GM18508 (cell line): ENCODE data around the gene TRIM39.
"Not testable (repeated sequence)": the region's sequence is repeated elsewhere in the genome, so short reads cannot be mapped to it uniquely, and the experiment has no call there.

Source experiments
- ATAC-seq: cut with Tn5 transposase; IDR thresholded peaks from one replicate; pipeline ENCODE4 v1.9.1; 2021; ENCODE audit warnings: moderate number of reproducible peaks; ENCODE audit not compliant: insufficient read depth, unreplicated experiment

The TRIM39 gene

DNA sequence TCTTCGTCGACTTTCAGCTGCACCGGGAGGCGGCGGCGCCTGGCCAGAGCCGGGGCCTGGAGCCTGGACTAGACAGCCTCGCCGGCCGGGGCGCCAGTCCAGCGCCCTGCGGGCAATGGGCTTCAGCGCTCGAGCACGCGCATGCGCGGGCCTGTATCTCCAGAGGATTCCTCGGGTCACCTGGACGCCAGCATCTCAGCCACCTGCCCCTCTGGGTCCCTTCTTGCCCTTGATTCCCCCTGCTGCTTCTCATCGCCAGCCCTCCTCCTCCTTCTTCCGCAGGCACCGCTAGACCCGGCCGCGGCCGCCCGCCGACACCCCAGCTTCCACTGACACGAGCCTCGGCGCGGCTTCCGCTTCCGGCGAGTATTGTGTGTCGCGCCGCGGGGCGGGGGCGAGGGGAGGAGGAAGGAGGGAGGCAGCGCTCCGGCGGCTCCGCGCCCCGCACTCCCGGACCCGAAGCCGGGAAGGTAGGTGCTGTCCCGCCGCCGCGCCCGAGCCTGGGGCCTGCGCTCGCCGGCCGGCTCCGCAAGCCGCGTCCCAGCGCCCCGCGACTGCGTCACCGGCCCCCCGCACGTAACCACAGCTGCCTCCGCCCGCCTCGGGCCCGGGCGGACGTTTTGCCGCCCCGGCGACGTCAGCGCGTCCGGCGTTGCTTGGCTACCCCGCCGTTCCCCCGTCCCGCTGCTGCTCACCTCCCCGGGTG is at the start of gene TRIM39:
TRIM39 (plus strand) TSS at position 402 of the 706 bp plus-strand sequence. CDS start 2,391 bp downstream, outside the sequence.
- ATAC-seq, result no peak

DNA sequence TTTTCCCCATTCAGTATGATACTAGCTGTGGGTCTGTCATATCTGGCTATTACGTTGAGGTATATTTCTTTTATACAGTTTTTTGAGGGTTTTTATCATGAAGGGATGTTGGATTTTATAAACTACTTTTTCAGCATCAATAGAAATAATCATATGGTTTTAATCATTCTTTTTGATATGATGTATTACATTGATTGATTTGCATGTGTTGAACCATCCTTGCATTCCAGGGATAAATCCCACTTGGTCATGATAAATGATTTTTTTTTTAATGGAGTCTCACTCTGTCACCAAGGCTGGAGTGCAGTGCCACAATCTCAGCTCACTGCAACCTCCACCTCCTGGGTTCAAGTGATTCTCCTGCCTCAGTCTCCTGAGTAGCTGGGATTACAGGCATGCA is 45.7 kb upstream of the TRIM39 start:
- ATAC-seq, result not testable (repeated sequence)

DNA sequence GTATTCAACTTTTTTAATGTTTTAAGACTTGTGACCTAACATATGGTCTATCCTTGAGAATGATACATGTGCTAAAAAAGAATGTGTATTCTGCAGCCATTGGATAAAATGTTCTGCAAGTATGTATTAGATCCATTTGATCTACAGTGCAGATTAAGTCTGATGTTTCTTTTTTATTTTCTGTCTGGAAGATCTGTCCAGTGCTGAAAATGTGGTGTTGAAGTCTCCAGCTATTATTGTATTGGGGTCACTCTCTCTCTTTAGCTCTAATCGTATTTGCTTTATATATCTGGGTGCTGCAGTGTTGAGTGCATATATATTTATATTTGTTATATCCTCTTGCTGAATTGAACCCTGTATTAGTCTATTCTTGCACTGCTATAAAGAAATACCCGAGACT is 44.2 kb upstream of the TRIM39 start:
- no peak for ATAC-seq

DNA sequence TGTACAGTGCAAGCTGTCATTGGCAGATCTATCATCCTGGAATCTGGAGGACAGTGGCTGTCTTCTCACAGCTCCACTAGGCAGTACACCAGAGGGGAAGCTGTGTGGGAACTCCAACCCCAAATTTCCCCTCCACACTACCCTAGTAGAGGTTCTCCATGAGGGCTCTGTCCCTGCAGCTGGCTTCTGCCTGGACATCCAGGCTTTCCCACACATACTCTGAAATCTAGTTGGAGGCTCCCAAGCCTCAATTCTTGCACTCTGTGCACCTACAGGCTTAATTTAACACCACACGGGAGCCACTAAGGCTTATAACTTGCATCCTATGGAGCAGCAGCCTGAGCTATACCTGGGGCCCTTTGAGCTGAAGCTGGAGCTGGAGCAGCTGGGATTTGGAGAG is 43.0 kb upstream of the TRIM39 start:
- no peak for ATAC-seq

DNA sequence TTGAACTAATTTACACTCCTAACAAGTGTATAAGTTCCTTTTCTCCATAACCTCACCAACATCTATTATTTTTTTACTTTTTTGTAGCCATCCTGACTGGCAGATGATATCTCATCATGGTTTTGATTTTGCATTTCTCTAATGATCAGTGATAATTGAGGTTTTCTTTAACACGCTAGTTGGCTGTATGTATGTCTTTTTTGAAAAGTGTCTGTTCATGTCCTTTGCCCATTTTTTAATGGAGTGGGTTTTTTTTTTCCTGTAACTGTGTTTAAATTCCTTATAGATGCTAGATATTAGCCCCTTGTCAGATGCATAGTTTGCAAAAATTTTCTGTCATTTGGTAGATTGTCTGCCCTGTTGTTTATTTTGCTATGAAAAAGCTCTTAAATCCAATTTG is 39.6 kb upstream of the TRIM39 start:
- ATAC-seq, result no peak

DNA sequence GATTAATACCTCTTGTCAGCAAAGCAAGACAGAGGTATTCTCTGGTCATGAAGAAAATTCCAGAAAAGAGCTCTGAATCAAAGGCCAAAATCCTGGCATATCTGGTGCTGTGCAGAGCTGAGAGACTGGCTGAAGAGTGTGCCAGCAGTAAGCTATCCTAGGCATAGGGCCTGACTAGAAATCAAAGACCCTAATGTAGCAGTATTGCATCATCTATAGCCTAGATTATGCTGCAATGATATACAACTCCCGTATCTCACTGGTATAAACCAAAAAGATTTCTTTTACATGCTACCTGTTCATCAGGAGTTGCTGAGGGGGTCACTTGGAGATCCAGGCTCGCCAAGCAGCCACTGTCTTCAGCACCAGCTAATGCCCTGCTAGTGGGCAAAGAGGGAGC is 30.9 kb upstream of the TRIM39 start:
- no peak for ATAC-seq

DNA sequence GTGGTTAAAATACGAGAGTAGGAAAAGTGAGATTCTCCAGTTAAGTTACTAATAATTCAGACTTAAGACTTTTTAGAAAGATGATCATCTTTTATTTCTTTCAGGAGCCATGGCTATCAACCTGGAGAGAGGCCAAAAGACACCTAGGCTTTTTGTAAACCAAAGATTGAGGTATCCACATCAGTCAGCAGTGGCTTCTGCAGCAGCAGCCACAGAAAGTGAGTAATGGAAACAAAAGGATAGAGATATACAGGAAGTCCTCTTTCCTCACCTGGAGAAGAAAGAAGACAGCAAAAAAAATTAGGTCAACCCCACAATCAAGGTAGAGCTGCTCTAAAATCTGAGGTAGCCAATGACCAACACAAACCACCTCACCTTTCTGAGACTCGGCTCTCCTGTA is 22.7 kb upstream of the TRIM39 start:
- no peak for ATAC-seq

DNA sequence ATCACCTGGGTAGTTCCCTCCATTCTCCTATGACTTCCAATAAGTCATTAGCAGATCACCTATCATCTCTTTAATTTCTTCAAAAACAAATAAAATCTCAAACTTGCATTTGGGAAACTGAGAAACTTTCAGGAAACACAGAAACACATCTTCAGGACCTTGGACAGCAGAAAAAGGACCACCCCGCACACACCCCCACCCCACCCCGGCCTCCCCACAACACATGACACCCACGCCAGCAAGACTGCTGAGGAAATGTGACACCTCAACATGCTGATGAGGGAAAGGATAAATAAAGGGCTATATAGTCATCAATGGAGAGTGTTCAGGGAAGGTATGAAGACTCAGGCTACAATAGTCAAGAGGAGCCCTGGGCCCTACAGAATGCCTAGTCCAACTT is 15.6 kb upstream of the TRIM39 start:
- ATAC-seq, result no peak

DNA sequence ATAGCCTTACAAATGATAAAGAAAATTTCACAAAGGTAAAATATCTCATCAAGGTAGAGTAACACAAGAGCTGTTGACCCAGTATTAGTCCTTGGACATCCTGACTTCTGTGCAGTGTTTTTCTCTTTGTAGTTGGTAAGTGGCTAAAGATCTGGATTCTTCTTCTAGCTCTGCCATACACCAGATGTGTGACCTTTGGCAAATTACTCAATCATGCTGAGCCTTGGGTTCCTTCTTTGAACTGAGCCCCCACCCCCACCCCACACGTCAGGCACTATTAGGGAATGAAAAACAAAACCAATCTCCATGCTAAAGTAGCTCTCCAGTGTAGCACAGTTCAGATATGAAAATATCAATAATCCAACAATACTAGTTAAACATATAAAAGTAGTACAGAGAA is 15.1 kb upstream of the TRIM39 start:
- no peak for ATAC-seq

DNA sequence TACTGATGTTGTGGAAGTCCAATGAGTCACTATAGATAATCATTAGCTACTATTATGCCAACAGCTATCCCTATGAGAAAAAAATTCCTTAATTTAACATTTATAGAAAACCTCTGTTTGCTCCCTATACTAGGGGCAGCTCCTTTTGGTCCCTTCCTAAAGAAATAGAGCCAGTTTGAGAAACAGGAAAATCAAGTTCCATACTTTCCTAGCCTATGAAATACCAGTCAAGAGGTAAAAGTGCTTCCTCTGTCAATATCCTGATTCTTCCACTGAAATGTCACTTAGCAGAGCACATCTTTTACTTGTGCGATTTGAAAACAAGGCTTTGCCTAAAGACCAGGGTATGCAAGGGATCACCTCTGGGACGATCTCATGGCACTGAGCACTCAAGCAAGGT is 14.5 kb upstream of the TRIM39 start:
- no peak for ATAC-seq

DNA sequence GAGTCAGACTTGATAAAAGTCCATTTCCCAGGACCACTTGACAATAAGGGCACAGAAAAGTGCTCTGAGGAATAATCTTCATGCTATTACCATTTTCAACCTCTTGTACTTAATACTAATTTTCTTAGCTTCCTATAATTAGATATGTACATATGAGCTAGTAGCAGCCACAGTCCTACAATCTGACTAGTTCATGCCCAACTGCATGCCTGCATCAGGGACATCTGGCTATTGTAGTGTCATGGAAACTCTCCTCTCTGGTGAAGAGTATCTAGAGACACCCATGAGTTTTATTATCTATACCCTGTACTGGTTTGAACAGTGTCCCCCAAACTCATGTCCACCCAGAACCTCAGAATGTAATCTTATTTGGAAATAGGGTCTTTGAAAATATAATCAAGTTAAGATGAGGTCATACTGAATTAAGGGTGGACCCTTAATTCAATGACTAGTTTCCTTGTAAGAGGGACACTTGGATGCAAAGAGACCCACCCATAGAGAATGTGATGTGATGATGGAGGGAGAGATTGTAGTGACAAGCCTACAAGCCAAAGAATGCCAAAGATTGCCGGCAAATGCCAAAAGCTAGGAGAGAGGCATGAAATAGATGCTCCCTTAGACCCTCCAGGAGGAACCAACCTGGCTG is 13.9 kb upstream of the TRIM39 start:
- ATAC-seq, result no peak

DNA sequence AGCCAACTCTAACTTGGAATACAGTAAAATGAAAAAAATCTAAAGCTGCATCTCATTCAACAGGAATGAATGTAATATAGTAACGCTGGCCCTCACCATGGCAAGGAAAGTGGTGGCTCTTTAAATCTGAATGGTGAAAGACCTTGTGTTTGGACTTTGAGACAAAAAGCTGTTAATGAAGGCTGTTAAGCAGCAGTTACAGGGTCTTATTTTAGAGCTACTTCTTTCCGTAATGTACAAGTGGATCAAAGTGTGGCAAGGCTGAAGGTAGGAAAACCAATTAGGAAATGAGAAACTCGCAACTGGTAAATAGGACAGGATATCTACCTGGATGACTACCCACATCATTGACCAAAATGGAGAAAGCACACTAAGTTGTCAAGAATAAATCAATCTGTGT is 11.6 kb upstream of the TRIM39 start:
- no peak for ATAC-seq

DNA sequence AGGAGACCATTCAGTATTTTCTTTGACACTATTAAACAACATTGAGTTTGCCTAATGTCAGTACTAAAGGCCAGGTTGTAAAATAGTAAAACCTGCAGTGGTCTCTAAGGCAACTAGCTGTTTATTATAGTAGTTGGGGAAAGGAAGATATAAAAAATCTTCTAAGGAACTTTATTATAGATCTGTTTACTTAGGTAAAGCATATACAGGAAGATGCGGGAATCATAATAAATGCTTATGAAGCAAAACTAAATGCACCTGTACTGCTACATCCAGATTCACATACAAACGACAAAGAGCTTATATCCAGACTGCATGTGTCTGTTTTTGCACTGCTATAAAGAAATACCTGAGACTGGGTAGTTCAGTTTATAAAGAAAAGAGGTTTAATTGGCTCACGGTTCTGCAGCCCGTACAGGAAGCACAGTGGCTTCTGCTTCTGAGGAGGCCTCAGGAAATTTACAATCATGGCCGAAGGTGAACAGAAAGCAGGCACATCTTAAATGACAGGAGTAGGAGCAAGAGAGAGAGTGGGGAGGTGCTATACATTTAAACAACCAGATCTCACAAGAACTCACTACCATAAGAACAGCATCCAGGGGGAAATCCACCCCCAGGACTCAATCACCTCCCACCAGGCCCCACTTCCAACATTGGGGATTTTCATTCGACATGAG is 8.7 kb upstream of the TRIM39 start:
- ATAC-seq, result no peak

DNA sequence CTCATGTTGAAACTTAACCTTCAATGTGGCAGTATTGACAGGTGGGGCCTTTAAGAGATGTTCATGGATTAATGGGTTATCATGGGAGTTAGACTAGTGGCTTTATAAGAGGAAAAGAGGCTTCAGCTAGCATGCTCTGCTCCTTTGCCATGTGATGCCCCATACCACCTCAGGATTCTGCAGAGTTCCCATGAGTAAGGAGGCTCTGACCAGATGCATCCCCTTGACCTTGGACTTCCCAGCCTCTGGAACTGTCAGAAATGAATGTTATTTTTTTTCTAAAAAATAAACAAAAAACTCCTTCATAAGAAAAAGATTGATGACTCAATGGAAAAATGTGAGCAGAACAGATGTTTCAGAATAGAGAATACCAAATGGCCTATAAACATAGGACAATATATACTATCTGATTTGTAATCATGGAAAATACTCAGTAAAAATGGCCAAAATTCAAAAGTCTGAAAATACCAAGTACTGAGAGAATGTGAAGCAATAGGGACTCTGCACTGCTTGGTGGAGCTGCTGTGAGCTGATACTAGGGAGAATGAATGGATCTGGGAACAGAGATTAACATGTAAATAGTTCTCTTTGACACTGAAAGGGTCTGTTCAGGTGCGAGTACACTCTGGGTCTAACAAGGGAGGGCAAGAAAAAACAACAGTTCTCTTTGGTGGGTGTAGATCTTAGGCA is 7.4 kb upstream of the TRIM39 start:
- no peak for ATAC-seq

DNA sequence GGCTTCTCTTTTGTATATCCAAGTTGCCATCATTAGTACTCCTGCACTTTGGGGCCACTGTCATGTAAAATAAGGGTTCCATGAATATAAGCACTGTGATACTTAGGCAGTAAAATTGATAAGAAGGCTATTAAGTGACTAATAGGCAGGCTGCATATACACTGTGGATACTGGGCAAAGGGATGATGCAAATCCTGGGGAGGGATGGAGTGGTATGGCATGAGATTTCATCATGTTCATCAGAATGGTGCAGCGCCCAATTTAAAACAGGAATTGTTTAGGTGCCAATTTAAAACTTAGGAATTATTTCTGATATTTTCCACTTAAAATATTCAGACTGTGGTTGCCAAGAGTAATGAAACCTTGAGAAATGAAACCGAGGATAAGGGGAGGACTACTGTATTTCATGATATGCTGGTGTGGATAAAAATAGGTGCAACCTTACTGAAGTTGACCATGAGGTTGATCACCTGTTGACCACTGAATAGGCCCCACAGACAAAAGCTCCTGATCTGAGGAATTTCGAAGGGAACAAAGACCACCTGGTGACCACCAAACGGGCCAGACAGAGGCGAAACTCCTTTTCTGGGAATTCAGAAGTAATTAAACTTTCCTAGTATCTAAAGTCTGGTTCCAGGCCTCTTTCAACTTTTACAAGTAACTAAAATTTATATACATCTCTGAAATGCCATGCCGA is 4.9 kb upstream of the TRIM39 start:
- no peak for ATAC-seq

DNA sequence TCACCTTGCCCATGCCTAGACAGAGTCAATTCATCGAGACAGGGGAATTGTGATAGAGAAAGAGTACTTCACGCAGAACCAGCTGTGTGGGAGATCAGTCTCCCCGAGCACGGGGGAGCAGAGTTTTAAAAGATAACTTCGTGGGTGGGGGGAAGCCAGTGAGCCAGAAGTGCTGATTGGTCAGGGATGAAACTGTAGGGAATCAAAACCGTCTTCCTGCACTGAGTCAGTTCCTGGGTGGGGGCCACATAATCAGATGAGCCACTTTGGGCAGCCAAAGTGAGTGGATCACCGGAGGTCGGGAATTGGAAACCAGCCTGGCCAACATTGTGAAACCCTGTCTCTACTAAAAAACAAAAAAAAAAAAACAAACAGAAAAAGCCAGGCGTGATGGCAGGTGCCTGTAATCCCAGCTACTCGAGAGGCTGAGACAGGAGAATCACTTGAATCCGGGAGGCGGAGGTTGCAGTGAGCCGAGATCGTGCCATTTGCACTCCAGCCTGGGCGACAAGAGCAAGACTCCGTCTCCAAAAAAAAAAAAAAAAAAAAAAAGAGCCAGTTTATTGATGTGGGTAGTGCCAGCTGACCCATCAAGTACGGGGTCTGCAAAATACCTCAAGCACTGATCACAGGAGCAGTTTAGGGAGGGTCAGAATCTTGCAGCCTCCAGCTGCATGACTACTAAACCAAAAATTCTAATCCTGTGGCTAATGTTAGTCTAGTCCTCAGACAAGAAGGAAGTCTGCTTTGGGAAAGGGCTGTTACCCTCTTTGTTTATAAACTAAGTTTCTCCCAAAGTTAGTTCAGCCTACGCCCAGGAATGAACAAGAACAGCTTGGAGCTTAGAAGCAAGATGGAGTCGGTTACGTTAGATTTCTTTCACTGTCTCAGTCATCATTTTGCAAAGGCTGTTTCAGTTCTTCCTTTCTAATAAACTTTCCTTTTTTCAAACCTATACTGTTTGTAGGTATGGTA is 3.9 kb upstream of the TRIM39 start:
- ATAC-seq, result no peak

DNA sequence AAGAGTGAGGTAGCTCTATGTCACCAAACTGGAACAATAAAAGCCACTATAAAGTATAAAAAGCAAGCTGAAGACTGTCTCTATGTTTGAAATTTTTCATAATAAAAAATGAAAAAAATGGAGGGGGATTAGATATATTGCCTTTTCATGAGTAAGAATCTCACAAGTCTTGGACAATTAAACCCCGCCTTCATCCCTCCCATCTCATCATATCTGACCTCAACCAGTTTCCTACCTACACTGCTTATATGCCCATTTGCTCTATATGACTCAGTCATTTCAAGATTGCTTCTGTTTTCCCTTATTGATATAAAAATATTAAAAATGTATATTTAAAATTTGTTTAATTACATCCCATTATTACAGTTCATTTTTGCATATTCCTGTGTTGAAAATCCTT is 2.9 kb upstream of the TRIM39 start:
- ATAC-seq, result no peak

DNA sequence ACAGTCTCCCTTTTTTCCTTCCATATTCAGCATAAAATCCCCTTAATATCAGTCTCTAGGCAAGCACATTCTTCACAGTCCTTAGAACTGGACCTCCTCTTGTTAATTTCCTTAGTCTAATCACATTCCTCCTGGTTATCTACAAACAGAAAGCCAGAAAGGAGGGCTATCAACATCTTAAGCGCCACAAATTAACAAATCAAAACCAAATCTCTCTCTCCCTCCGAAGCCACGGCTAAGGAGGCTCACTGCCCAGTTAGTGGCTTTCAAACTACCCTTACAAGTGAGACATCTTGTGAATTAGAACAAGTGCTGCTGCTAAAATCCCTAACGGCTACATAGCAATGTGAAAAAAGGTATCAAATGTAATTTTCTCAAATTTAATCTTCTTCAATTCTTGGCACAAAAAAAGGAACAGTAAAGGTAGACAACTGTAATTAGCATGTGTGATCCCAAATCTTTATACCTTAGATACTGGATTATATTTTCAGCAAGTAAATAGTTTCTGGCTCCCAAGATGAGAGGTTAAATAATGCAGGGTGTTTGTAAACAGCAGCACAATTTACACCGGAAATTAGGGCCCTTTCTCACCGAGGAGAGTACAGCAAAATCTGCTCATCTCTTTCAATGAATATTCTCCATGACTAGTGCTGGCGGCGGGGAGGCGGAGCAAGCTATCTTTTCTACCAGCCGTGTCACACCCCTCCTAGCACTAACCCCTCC is 1.4 kb upstream of the TRIM39 start:
- no peak for ATAC-seq
